ENCODE results near the gene POLR2F. TPM values are rescaled to one million over a fixed set of nuclear protein-coding genes. Genes with fewer than 3 reads are reported as not detected.

POLR2F gene
- total RNA-seq, 1 experiment from 2014 or later = 107 TPM

- RAD21 ChIA-PET (ENCODE audit: low non-redundant PET in 1 of 2, low total read pairs in 2 of 2, uncharacterized antibody in 2 of 2, unreplicated experiment in 2 of 2) = no interaction called here
- DNase-seq (ENCODE audit: low read depth, low spot score) = no peak
- Histone ChIP-seq H3K27ac (ENCODE audit: low read depth, low read length) (no peak overlapping the region), H3K27me3 (ENCODE audit: insufficient read depth, low read length) (no peaks in the 10 kb centered on the region), H3K9ac (ENCODE audit: low read length) (no peak overlapping the region), H3K9me3 (ENCODE audit: control insufficient read depth in 1 of 2, insufficient read depth in 1 of 2, low read depth in 1 of 2, low read length in 2 of 2) (no peaks in the 10 kb centered on the region), H3K79me2 (ENCODE audit: insufficient read depth, low read length) (peaks cover 8% of the 10 kb centered on the region), H3K36me3 (ENCODE audit: control insufficient read depth in 1 of 2, insufficient read depth in 2 of 2, low read length in 2 of 2) (peaks cover 17 to 23% of the 10 kb centered on the region in 2 experiments; a peak in 3 of 4 replicates), H3K4me1 (ENCODE audit: control insufficient read depth in 1 of 2, insufficient read depth in 2 of 2, low read length in 2 of 2) (no peaks in the 10 kb centered on the region), H2AFZ (ENCODE audit: low read depth, low read length, poor library complexity, severe bottlenecking) (no peak overlapping the region), H3K4me2 (ENCODE audit: low read length) (no peak overlapping the region), H3K4me3 (replicated peaks in 1 of 2; ENCODE audit: low read depth in 1 of 2, low read length in 2 of 2) (no peak overlapping the region), H4K20me1 (ENCODE audit: insufficient read depth) (peaks cover 5% of the 10 kb centered on the region; the same call in 1 of the 2 replicates), H3K9me2 (ENCODE audit: insufficient read depth) (no peaks in the 10 kb centered on the region)
- intact Hi-C loops (cut with micrococcal nuclease) = no loop called here
- no peak for ATAC-seq
- POLR2A ChIA-PET = no interaction called here
- CTCF ChIA-PET = interaction anchor here (1.2 kb wide), 1 partner anchor 154 kb away, joined by 3 read pairs; no protein-coding TSS in a partner anchor
- no TSS peak for BruUV-seq (replicated peaks)
- TF ChIP-seq SRF (IDR thresholded peaks at IDR 0.05; ENCODE audit: low read depth) (no peak), ZFX (IDR thresholded peaks at IDR 0.05) (no peak), CBX3 (IDR thresholded peaks at IDR 0.05; ENCODE audit: low read depth) (no peak), CTCF (IDR thresholded peaks at IDR 0.05 in 2 of 3, conservative IDR thresholded peaks at IDR 0.05 in 1 of 3; ENCODE audit: borderline replicate concordance in 1 of 3, insufficient read depth in 1 of 3, low read depth in 2 of 3, low read length in 2 of 3) (no peak), YY1 (IDR thresholded peaks at IDR 0.05; ENCODE audit: extremely low read depth, insufficient replicate concordance, low read depth, low read length) (no peak), REST (IDR thresholded peaks at IDR 0.05; ENCODE audit: low read depth) (no peak), EZH2 (IDR thresholded peaks at IDR 0.05) (no peak), POLR2A (IDR thresholded peaks at IDR 0.05; ENCODE audit: borderline replicate concordance, extremely low read depth, insufficient read depth, insufficient read length) (no peak)
Measured at GRCh38 chr22:37970864-37971263, 17.4 kb downstream of the POLR2F start.
